DOHH2 (cell line): ENCODE measurements around the gene ADAM11.

Experiments
- EZH2phosphoT487 ChIP-seq: fragments of 200-600 bp; sonication (generic); IDR thresholded peaks from 2 replicates; pipeline ENCODE4 v1.6.1; 2017; ENCODE audit warnings: borderline replicate concordance, mild to moderate bottlenecking, antibody characterized with exemption, low read length, moderate library complexity, mixed read lengths
- TF ChIP-seq, protein P1 (sequence below): fragments of 200-600 bp; sonication (generic); IDR thresholded peaks from one replicate; pipeline ENCODE4 v1.5.1; 2014; ENCODE audit warnings: antibody characterized with exemption, mild to moderate bottlenecking, low read depth, low read length; ENCODE audit not compliant: poor library complexity, severe bottlenecking

DNA sequence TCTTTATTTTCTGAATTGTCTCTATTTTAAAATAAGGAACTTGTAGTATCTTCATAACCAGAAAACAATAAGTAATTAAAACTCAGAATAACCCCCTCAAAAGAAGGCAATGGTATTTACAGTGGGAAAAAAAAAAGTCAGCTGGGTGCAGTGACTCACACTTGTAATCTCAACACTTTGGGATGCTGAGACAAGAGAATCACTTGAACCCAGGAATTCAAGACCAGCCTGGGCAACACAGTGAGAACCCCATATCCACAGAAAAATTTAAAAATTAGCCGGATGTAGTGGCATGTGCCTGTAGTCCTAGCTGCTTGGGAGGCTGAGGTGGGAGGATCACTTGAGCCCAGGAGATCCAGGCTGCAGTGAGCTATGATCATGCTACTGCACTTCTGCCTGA lies 33.5 kb downstream of the ADAM11 start:
- TF ChIP-seq, protein P1, sequence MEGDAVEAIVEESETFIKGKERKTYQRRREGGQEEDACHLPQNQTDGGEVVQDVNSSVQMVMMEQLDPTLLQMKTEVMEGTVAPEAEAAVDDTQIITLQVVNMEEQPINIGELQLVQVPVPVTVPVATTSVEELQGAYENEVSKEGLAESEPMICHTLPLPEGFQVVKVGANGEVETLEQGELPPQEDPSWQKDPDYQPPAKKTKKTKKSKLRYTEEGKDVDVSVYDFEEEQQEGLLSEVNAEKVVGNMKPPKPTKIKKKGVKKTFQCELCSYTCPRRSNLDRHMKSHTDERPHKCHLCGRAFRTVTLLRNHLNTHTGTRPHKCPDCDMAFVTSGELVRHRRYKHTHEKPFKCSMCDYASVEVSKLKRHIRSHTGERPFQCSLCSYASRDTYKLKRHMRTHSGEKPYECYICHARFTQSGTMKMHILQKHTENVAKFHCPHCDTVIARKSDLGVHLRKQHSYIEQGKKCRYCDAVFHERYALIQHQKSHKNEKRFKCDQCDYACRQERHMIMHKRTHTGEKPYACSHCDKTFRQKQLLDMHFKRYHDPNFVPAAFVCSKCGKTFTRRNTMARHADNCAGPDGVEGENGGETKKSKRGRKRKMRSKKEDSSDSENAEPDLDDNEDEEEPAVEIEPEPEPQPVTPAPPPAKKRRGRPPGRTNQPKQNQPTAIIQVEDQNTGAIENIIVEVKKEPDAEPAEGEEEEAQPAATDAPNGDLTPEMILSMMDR: no peak
- TF ChIP-seq EZH2phosphoT487: no peak
